RPMI8226 (cell line): ENCODE results near the gene SLC4A7.
"Not testable (repeated sequence)": the region's sequence is repeated elsewhere in the genome, so short reads cannot be mapped to it uniquely, and the experiment has no call there.

Experiments used
- DNase-seq: peaks from one replicate; pipeline ENCODE4 v3.0.0-alpha.2; 2015

The SLC4A7 gene

DNA sequence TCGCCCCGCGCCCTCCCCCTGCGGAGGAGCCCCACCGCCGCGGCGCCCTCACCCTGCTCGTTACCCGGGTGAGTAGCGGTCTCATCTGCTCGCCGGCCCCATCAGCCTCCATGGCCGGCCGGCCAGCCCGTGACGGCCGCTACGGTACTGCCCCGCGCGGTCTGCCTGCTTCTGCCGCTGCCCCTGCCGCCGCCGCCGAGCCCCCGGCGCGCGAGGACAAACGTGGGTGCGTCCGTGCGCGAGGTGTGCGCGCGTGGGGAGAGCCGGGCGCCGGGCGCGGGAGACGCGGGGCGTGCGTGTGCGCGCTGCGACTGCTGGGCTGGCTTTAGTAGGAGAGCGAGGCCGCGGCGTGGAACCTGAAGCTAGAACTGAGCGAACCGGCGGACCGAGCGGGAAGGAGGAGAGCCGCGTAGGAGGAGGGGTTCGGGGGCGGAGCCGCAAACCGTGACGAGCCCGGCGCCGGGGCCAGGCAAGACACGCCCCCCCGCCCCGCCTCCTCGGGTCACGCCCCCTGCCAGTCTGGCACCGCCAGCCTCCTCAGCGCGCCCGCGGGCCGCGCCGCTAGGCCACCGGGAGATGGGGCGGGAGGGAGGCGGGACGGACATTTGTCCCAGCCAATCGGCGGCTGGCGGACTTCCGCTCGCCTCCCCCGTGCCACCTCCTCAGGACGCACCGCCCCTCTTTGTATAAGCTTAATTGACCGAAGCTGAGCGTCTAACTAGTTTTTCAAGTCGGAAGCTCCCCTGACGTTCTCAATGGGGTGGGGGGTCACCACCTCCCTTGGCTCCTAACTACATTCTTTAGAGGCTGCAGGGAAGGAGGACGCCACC lies at the start of gene SLC4A7:
SLC4A7 (minus strand) TSS at position 370 of the 830 bp plus-strand sequence; CDS start at position 112, 258 bp downstream.
- DNase-seq = peak; percentile 96

GRCh38 chr3:27533261-27533607 lies 49.0 kb upstream of the SLC4A7 start:
- no peak for DNase-seq

GRCh38 chr3:27532426-27533260 lies 48.5 kb upstream of the SLC4A7 start:
- DNase-seq = no peak

DNA sequence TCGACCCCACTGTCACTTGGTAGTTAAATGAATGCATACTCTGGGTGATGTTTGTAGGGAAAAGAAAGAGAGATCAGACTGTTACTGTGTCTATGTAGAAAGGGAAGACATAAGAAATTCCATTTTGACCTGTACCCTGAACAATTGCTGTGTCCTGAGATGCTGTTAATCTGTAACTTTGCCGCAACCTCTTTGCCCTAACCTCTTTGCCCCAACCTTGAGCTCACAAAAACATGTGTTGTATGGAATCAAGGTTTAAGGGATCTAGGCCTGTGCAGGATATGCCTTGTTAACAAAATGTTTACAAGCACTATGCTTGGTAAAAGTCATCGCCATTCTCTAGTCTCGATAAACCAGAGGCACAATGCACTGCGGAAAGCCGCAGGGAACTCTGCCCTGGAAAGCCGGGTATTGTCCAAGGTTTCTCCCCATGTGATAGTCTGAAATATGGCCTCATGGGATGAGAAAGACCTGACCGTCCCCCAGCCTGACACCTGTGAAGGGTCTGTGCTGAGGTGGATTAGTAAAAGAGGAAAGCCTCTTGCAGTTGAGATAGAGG lies 47.1 kb upstream of the SLC4A7 start:
- DNase-seq = not testable (repeated sequence)

DNA sequence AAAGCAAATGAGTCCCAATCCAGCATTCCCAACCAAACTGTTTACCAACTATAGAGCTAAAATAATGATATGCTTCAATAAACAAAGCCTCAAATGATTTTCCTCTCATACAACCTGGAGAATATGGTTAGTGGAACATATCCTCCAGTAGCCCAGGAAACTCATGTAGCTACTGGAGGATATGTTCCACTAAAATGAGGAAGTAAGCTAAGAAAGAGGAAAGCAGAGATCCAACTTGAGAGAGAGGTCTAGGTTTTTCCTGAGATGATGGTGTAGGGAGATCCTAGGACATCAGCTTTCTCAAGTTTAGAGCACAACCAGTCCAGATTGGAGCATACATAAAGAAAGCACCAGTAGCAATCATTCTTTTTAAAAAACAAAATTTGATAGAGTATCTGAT lies 44.6 kb upstream of the SLC4A7 start:
- no peak for DNase-seq

GRCh38 chr3:27526614-27527315 lies 42.6 kb upstream of the SLC4A7 start:
- DNase-seq = no peak

DNA sequence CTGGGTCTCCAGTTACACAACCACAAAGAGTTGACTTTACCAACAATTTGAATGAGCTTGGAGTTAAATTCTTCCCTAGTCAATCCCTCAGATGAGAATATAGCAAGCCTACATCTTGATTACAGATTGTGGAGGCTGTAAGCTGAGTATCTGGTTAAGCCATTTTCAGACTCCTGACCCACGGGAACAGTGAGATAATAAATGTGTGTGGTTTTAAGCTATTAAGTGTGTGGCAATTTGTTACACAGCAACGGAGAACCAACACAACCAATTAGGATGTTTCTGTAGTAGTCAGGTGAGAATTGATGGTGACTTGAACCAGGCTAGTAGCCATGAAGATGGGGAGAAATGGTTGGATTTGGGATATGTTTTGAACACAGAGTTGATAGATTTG lies 37.7 kb upstream of the SLC4A7 start:
- DNase-seq = no peak

GRCh38 chr3:27521179-27521871 lies 37.1 kb upstream of the SLC4A7 start:
- DNase-seq = no peak

- DNase-seq = no peak
Measured at GRCh38 chr3:27511724-27512422, 27.7 kb upstream of the SLC4A7 start.

DNA sequence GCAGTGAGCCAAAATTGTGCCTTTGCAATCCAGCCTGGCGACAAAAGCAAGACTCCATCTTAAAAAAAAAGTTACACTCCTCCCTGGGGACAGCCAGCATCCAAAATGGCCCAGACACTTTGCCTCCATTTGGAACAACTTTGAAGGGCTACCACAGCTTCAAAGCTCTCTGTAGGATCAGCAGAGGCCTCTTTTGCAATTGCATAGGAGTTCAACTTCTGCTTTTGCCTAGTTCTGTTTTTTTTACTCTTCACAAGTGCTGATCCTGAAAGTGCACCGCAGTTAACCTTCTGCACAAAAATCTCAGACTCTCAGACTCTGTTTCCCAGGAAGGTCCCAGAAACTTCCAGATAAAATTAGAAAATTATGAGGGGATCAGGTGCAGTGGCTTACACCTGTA lies 25.2 kb upstream of the SLC4A7 start:
- no peak for DNase-seq

GRCh38 chr3:27508424-27508823 lies 24.2 kb upstream of the SLC4A7 start:
- no peak for DNase-seq

GRCh38 chr3:27507515-27508266 lies 23.5 kb upstream of the SLC4A7 start:
- DNase-seq = peak; percentile 4

DNA sequence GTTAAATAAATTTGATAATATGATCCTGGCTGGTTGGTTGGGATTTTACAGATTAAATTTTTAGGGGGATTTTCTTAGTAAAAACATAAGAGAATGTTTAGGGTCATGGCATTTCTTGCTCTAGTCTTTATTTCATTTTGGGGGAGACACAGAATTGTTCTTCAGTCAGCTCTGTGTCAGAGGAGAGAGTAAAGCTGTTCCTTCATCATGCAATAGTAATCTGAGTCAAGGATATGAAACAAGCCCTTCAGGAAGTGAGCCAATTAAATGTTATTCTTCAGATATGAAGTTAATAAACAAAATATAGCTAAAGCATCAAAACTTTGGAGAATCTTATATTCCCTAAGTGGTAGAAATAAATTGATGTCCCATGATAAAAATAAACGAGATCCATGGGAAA lies 22.9 kb upstream of the SLC4A7 start:
- no peak for DNase-seq

DNA sequence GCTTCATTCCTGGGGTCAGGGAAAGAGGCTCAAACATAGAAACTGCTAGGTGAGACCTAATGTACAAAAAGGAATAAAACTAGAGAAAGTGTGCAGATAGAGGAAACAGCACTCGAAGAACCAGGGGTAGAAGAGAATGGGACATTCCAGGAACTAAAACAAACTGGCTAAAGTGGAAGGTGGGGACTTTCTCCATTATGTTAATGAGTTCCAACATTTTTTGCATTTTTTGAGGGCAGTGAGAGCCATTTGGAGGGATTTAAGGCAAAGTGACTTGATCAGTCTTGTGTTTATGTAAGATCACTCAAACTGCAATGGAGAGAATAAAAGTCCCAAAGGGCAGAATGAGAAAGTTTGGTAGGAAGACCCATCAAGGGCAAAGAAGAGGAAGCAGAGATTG lies 20.6 kb upstream of the SLC4A7 start:
- no peak for DNase-seq

- DNase-seq = no peak
Measured at GRCh38 chr3:27503526-27503925, 19.3 kb upstream of the SLC4A7 start.

DNA sequence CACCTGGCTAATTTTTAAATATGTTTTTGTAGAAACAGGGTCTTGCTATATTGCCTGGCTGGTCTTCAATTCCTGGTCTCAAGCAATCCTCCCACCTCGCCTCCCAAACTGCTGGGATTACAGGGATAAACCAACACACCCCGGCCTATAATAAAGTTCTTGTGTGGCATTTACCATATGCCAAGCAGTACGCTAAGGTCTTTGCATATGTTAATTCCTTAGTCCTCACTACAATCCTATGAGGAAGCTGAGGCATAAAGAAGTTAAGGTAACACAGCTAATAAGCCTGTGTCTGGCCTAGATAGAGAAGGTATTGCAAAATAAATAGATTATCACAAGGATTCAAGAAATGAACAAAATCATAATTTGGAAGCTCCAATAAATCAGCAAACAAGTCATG lies 17.6 kb upstream of the SLC4A7 start:
- DNase-seq = no peak

GRCh38 chr3:27500986-27501385 lies 16.8 kb upstream of the SLC4A7 start:
- no peak for DNase-seq

- no peak for DNase-seq
Measured at GRCh38 chr3:27500035-27500434, 15.9 kb upstream of the SLC4A7 start.

DNA sequence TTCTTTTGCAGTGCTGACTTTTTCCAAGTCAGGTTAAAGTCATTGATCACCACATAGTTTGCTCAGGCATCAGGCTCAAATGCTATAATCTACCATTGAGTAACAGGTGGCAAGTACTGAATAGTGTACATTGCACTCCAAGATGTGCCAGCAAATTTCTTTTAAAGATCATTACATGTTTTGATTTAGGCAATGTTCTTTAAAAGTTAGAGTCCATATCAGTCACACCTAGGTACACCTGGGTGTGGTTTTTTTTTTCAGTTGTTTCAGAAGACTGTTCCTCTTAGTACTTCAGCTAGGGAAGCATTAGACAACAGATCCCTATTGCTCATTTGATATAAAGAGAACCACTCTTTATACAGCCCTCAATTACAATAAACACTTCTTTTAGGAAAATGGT lies 10.6 kb upstream of the SLC4A7 start:
- DNase-seq = no peak

- DNase-seq = no peak
Measured at GRCh38 chr3:27488821-27489220, 4.6 kb upstream of the SLC4A7 start.

- no peak for DNase-seq
Measured at GRCh38 chr3:27487383-27487782, 3.2 kb upstream of the SLC4A7 start.
